Measurements from ENCODE around the gene IL22RA2.

IL22RA2 gene

GRCh38 chr6:137165375-137166246 is 7.8 kb downstream of the IL22RA2 start:
- no peak for DNase-seq

GRCh38 chr6:137163732-137164318 is 9.6 kb downstream of the IL22RA2 start:
- DNase-seq: no peak

- no peak for DNase-seq
These were observed 10.6 kb downstream of the IL22RA2 start for GRCh38 chr6:137162692-137163306.

GRCh38 chr6:137161949-137162348 is 11.5 kb downstream of the IL22RA2 start:
- no peak for DNase-seq

GRCh38 chr6:137160763-137161162 is 12.7 kb downstream of the IL22RA2 start:
- DNase-seq: no peak

- DNase-seq: no peak
These were observed 13.5 kb downstream of the IL22RA2 start for GRCh38 chr6:137159912-137160311.

- DNase-seq: no peak
These were observed 15.8 kb downstream of the IL22RA2 start for GRCh38 chr6:137157601-137158000.

GRCh38 chr6:137156650-137157049 is 16.8 kb downstream of the IL22RA2 start:
- no peak for DNase-seq

GRCh38 chr6:137155830-137156229 is 17.6 kb downstream of the IL22RA2 start:
- DNase-seq: no peak

GRCh38 chr6:137150072-137150471 is 23.4 kb downstream of the IL22RA2 start:
- DNase-seq: no peak

GRCh38 chr6:137149035-137149393 is 24.4 kb downstream of the IL22RA2 start:
- no peak for DNase-seq

GRCh38 chr6:137148306-137149034 is 25.0 kb downstream of the IL22RA2 start:
- DNase-seq: no peak

- no peak for DNase-seq
These were observed 26.2 kb downstream of the IL22RA2 start for GRCh38 chr6:137147195-137147594.

- DNase-seq: no peak
These were observed 27.2 kb downstream of the IL22RA2 start for GRCh38 chr6:137146206-137146605.

- DNase-seq: no peak
These were observed 28.0 kb downstream of the IL22RA2 start for GRCh38 chr6:137145421-137145820.

- no peak for DNase-seq
These were observed 37.4 kb downstream of the IL22RA2 start for GRCh38 chr6:137136065-137136464.

GRCh38 chr6:137134483-137134882 is 39.0 kb downstream of the IL22RA2 start:
- DNase-seq: no peak

- DNase-seq: no peak
These were observed 40.3 kb downstream of the IL22RA2 start for GRCh38 chr6:137133122-137133521.

GRCh38 chr6:137126875-137127485 is 46.5 kb downstream of the IL22RA2 start:
- DNase-seq: no peak

GRCh38 chr6:137123078-137123477 is 50.4 kb downstream of the IL22RA2 start:
- no peak for DNase-seq

- no peak for DNase-seq
These were observed 50.8 kb downstream of the IL22RA2 start for GRCh38 chr6:137122612-137123011.

GRCh38 chr6:137121401-137121997 is 51.9 kb downstream of the IL22RA2 start:
- no peak for DNase-seq

- no peak for DNase-seq
These were observed 52.7 kb downstream of the IL22RA2 start for GRCh38 chr6:137120748-137121147.

Data from activated CD8-positive, alpha-beta memory T cell treated with anti-CD3 and anti-CD28 coated beads, Interleukin-2, amount 50 U/mL, for 48 hours (primary cell).